Nephron progenitor cell (in vitro differentiated cells): ENCODE data around the gene FAM111A.

ENCODE experiments used
- DNase-seq: peaks from one replicate; pipeline ENCODE4 v3.0.0; 2021
- H3K27ac Mint-ChIP-seq: 2 replicates; pipeline ENCODE4 v1.8.0; 2021; ENCODE audit warnings: mild to moderate bottlenecking, moderate library complexity, mixed read lengths
- H3K27me3 Mint-ChIP-seq: 2 replicates; pipeline ENCODE4 v1.8.0; 2021; ENCODE audit warnings: mild to moderate bottlenecking, low read depth, mixed read lengths; ENCODE audit not compliant: poor library complexity
- H3K36me3 Mint-ChIP-seq: 2 replicates; pipeline ENCODE4 v1.8.0; 2021; ENCODE audit warnings: low read depth, mixed read lengths
- H3K4me1 Mint-ChIP-seq: 2 replicates; pipeline ENCODE4 v1.8.0; 2021; ENCODE audit warnings: mixed read lengths
- H3K4me3 Mint-ChIP-seq: 2 replicates; pipeline ENCODE4 v1.8.0; 2021; ENCODE audit warnings: mild to moderate bottlenecking, moderate library complexity, mixed read lengths
- H3K9me3 Mint-ChIP-seq: 2 replicates; pipeline ENCODE4 v1.8.0; 2021; ENCODE audit warnings: mild to moderate bottlenecking, moderate library complexity, mixed read lengths
- TF ChIP-seq, protein P1 (sequence below): fragments of 200-600 bp; sonication (generic); IDR thresholded peaks from 2 replicates; pipeline ENCODE4 v1.5.0; 2021; ENCODE audit warnings: antibody characterized with exemption

FAM111A gene

DNA sequence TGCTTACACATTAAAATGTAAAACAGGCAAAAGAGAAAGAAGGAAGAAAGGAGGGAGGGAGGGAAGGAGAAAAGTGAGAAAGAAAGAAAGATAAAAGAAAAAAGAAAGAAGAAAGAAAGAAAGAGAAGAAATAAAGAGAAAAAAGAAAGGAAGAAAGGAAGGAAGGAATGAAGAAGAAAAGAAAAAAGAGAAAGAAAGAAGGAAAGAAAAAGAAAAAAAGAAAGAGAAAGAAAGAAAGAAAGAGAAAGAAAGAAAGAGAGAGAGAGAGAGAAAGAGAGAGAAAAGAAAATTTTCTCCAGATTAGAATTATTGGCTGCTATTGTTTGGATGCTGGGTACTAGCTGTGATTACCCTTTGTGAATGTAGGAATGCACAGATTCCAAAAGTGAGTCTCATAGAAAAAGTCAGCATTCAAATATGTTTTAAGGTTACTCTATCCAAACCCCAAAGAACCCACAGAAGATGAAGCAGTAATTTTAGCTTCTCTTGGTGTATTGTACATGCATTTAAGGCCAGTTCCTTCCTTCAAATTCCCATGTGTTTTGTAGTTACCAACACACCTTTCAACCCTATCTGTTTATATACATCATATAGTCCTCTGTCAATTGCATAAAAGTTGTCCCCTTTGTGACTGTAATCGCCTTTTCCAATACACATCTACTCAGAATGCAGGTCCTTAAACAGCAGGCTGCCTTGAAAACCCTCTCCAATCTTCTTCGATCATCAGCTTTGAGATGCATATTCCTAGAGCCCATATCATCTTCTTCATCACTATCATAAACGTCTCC, 789 bp upstream of the FAM111A start:
- Mint-ChIP-seq H3K27me3 (peaks cover 75% of the 10 kb centered on the region), H3K27ac (no peak overlapping the region), H3K36me3 (no peaks in the 10 kb centered on the region), H3K4me3 (peak overlapping the region; percentile 87), H3K9me3 (peaks cover 10% of the 10 kb centered on the region), H3K4me1 (peaks cover 32% of the 10 kb centered on the region)
- DNase-seq, result no peak
- TF ChIP-seq, protein P1, sequence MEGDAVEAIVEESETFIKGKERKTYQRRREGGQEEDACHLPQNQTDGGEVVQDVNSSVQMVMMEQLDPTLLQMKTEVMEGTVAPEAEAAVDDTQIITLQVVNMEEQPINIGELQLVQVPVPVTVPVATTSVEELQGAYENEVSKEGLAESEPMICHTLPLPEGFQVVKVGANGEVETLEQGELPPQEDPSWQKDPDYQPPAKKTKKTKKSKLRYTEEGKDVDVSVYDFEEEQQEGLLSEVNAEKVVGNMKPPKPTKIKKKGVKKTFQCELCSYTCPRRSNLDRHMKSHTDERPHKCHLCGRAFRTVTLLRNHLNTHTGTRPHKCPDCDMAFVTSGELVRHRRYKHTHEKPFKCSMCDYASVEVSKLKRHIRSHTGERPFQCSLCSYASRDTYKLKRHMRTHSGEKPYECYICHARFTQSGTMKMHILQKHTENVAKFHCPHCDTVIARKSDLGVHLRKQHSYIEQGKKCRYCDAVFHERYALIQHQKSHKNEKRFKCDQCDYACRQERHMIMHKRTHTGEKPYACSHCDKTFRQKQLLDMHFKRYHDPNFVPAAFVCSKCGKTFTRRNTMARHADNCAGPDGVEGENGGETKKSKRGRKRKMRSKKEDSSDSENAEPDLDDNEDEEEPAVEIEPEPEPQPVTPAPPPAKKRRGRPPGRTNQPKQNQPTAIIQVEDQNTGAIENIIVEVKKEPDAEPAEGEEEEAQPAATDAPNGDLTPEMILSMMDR, result no peak

DNA sequence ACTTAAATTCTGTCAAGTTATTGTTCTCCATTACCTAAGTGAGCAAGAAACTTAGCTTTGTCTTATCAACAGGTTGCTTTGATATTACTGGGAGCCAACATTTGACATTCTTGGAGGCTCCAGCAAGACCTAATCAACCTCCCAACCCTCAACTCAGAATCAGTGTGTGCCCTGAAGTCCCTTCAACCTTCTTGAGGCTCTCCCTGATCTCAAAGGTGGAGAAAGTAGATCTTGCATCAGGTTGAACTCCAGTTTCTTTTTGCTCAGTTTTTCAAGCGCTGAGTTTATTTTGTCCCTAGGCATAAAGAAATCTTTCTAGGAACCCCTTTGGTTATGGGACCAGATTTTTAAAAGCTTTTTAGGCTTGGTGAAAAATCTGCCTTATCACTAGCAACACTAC, 1.4 kb downstream of the FAM111A start:
- Mint-ChIP-seq H3K27ac (no peak overlapping the region), H3K27me3 (peaks cover 58% of the 10 kb centered on the region), H3K4me3 (peak overlapping the region; percentile 87), H3K36me3 (no peaks in the 10 kb centered on the region), H3K4me1 (peaks cover 32% of the 10 kb centered on the region), H3K9me3 (peaks cover 10% of the 10 kb centered on the region)
- TF ChIP-seq, protein P1, result no peak
- DNase-seq, result no peak

DNA sequence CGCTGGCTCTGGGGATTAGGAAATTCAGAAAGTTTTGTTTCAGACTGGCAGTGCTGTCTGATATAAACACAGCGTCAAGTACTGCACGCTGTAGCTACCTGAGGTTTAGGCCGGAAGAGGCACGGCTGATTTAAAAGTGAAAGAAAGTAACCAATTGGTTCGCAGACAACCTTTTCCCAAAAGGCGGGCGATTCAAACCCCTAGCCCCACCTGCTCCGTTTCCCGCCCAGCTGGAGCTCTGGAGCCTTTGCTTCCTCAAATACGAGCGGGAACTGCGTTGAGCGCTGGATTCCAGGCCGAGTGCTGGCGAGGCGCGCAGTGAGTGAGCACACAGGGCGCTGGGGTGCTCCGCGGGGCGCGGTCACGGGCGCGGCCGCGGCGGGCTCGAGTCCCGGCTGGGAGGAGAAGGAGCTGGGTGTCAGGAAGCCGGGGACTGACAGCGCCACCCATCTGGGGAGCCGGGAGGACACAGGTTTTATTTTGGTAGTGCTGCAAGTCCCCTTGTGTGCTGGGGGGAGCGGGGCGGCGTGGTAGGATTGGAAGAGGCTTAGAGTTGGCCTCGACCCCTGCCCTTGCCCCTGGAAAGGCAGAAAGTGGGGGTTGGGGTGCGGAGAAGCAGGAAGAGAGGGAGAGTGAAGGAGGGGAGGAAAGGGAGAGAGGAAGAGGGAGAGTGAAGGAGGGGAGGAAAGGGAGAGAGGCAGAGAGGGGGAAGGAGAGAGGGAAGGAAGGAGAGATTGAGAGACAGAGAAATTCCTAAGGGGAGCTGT, 2.1 kb downstream of the FAM111A start:
- TF ChIP-seq, protein P1, result no peak
- Mint-ChIP-seq H3K27me3 (peaks cover 58% of the 10 kb centered on the region), H3K4me1 (peaks cover 32% of the 10 kb centered on the region), H3K4me3 (peak overlapping the region; percentile 71), H3K9me3 (peaks cover 10% of the 10 kb centered on the region), H3K36me3 (no peaks in the 10 kb centered on the region), H3K27ac (no peak overlapping the region)
- peak; percentile 57 for DNase-seq

DNA sequence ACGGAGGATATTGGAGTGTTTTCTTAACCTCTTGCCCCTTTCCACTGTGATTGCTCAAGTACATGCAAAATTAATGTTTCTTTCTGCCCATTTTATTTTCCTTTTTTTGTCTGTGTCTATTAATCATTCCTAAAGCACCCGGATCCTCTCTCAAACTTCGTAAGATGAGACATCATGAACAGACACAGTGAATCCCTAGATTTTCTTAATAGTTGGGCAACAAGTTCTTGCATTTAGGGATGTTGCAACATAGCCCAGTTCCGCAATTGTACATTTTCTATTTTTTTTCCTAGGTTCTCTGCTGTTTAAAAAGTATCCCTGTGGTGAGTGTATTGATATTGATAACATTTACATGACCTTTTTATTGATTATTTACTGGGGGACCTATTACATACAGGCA, 2.9 kb downstream of the FAM111A start:
- no peak overlapping the region for H3K27ac Mint-ChIP-seq
- peaks cover 32% of the 10 kb centered on the region for H3K4me1 Mint-ChIP-seq
- TF ChIP-seq, protein P1, result no peak
- H3K36me3 Mint-ChIP-seq, result no peaks in the 10 kb centered on the region
- peaks cover 10% of the 10 kb centered on the region for H3K9me3 Mint-ChIP-seq
- peak overlapping the region; percentile 71 for H3K4me3 Mint-ChIP-seq
- no peak for DNase-seq
- peaks cover 58% of the 10 kb centered on the region for H3K27me3 Mint-ChIP-seq

DNA sequence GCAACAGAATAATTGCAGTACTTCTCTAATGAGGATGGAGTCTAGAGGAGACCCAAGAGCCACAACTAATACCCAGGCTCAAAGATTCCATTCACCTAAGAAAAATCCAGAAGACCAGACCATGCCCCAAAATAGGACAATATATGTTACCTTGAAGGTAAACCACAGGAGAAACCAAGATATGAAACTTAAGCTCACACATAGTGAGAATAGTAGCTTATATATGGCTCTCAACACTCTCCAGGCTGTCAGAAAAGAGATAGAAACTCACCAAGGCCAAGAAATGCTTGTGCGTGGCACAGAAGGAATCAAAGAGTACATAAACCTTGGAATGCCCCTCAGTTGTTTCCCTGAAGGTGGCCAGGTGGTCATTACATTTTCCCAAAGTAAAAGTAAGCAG, 9.1 kb downstream of the FAM111A start:
- H3K27me3 Mint-ChIP-seq, result peaks cover 3% of the 10 kb centered on the region
- H3K4me3 Mint-ChIP-seq, result no peak overlapping the region
- no peak for DNase-seq
- no peaks in the 10 kb centered on the region for H3K9me3 Mint-ChIP-seq
- H3K36me3 Mint-ChIP-seq, result no peaks in the 10 kb centered on the region
- no peak overlapping the region for H3K27ac Mint-ChIP-seq
- no peaks in the 10 kb centered on the region for H3K4me1 Mint-ChIP-seq
- TF ChIP-seq, protein P1, result no peak
